HEK293T (cell line): ENCODE results near the gene MCRIP2.

Experiments
- ARNT ChIP-seq: fragments of 450-650 bp; IDR thresholded peaks from 2 replicates; pipeline ENCODE4 v1.6.1; 2017; ENCODE audit warnings: mild to moderate bottlenecking
- BHLHE40 ChIP-seq: fragments of 450-650 bp; IDR thresholded peaks from 2 replicates; pipeline ENCODE4 v1.6.1; 2016; ENCODE audit warnings: mild to moderate bottlenecking, moderate library complexity, borderline replicate concordance
- CTBP1 ChIP-seq: fragments of 450-650 bp; IDR thresholded peaks from 2 replicates; pipeline ENCODE4 v1.6.1; 2016; ENCODE audit warnings: borderline replicate concordance
- FOXA1 ChIP-seq: fragments of 450-650 bp; IDR thresholded peaks from 2 replicates; pipeline ENCODE4 v1.6.1; 2016; ENCODE audit warnings: mild to moderate bottlenecking
- FOXK2 ChIP-seq: fragments of 450-650 bp; IDR thresholded peaks from 2 replicates; pipeline ENCODE4 v1.6.1; 2016; ENCODE audit warnings: mild to moderate bottlenecking
- FOXM1 ChIP-seq: fragments of 450-650 bp; IDR thresholded peaks from 2 replicates; pipeline ENCODE4 v1.6.1; 2017; ENCODE audit warnings: mild to moderate bottlenecking, borderline replicate concordance
- HDGF ChIP-seq: fragments of 450-650 bp; IDR thresholded peaks from 2 replicates; pipeline ENCODE4 v1.6.1; 2017; ENCODE audit warnings: antibody characterized with exemption, borderline replicate concordance
- LEF1 ChIP-seq: fragments of 450-650 bp; IDR thresholded peaks from 2 replicates; pipeline ENCODE4 v1.6.1; 2017; ENCODE audit warnings: mild to moderate bottlenecking, borderline replicate concordance
- NFRKB ChIP-seq: fragments of 450-650 bp; IDR thresholded peaks from 2 replicates; pipeline ENCODE4 v1.6.1; 2016; ENCODE audit warnings: mild to moderate bottlenecking, moderate library complexity
- SP1 ChIP-seq: fragments of 450-650 bp; IDR thresholded peaks from 2 replicates; pipeline ENCODE4 v1.6.1; 2017
- SUZ12 ChIP-seq: fragments of 450-650 bp; IDR thresholded peaks from 2 replicates; pipeline ENCODE4 v1.6.1; 2016; ENCODE audit warnings: mild to moderate bottlenecking
- TARDBP ChIP-seq: fragments of 450-650 bp; IDR thresholded peaks from 2 replicates; pipeline ENCODE4 v1.6.1; 2016
- ZNF384 ChIP-seq: fragments of 450-650 bp; IDR thresholded peaks from 2 replicates; pipeline ENCODE4 v1.6.1; 2016
- TF ChIP-seq, protein P1 (sequence below): fragments of 450-650 bp; IDR thresholded peaks from 2 replicates; pipeline ENCODE4 v1.6.1; 2016

DNA sequence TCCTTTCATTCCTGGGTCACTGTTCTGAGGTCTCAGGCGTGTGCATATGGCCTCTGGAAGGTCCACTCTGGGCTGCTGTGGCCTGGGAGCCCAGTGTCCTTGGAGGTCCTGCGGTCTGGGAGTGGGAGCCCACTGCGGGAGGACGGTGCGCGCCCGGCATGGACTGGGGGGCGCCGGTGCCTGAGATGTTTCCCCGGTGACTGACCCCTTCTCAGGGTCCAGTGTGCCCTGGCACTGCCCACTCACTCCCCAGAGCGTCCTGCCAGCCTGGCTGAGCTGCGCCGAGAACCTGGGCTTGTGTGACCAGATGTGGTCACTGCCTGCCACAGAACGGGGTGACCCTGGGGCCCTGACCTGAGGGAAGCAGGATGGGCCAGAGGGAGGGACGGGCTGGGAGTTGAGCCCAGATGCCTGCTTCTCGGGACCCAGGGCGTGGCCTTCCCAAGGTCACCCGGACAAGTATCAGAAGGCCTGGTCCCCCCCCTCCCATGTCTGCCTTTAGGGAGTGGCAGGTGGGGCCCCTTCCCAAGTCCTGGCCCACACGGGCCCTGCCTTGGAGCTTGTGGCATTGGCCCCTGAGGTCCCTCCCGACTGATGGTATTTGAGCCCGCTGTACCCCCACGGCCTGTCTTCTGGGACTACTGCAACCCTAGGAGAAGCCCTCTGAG is 32.7 kb downstream of the MCRIP2 start:
- TF ChIP-seq SUZ12, result no peak
- no peak for TF ChIP-seq FOXA1
- TF ChIP-seq LEF1, result no peak
- no peak for TF ChIP-seq TARDBP
- no peak for TF ChIP-seq NFRKB
- no peak for TF ChIP-seq FOXM1
- TF ChIP-seq FOXK2, result no peak
- no peak for TF ChIP-seq ZNF384
- TF ChIP-seq BHLHE40, result no peak
- TF ChIP-seq HDGF, result no peak
- TF ChIP-seq, protein P1, sequence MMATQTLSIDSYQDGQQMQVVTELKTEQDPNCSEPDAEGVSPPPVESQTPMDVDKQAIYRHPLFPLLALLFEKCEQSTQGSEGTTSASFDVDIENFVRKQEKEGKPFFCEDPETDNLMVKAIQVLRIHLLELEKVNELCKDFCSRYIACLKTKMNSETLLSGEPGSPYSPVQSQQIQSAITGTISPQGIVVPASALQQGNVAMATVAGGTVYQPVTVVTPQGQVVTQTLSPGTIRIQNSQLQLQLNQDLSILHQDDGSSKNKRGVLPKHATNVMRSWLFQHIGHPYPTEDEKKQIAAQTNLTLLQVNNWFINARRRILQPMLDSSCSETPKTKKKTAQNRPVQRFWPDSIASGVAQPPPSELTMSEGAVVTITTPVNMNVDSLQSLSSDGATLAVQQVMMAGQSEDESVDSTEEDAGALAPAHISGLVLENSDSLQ, result no peak
- no peak for TF ChIP-seq SP1
- no peak for TF ChIP-seq ARNT
- TF ChIP-seq CTBP1, result no peak
